Body of pancreas (tissue), 4 donors: ENCODE data around the gene TMEM91.

ENCODE experiments used
- CTCF ChIP-seq, 7 experiments: fragments of 450-650 bp in 4 of 7; fragments of 200-600 bp in 3 of 7; sonication (generic) in 3 of 7; IDR thresholded peaks; one replicate each; pipeline ENCODE4 v1.5.1; 2016 to 2019; ENCODE audit warnings: antibody characterized with exemption in 7 of 7
- POLR2A ChIP-seq, 3 donors: fragments of 450-650 bp; IDR thresholded peaks; one replicate each; pipeline ENCODE4 v1.6.1; 2016; ENCODE audit warnings: antibody characterized with exemption in 3 of 3, mild to moderate bottlenecking in 2 of 3

- no peak for TF ChIP-seq CTCF (IDR thresholded peaks at IDR 0.05)
- no peak for TF ChIP-seq POLR2A (IDR thresholded peaks at IDR 0.05)
Measured at GRCh38 chr19:41328157-41328841, 48.0 kb upstream of the TMEM91 start.
